ENCODE results near the gene RGS16.

Gene RGS16

DNA sequence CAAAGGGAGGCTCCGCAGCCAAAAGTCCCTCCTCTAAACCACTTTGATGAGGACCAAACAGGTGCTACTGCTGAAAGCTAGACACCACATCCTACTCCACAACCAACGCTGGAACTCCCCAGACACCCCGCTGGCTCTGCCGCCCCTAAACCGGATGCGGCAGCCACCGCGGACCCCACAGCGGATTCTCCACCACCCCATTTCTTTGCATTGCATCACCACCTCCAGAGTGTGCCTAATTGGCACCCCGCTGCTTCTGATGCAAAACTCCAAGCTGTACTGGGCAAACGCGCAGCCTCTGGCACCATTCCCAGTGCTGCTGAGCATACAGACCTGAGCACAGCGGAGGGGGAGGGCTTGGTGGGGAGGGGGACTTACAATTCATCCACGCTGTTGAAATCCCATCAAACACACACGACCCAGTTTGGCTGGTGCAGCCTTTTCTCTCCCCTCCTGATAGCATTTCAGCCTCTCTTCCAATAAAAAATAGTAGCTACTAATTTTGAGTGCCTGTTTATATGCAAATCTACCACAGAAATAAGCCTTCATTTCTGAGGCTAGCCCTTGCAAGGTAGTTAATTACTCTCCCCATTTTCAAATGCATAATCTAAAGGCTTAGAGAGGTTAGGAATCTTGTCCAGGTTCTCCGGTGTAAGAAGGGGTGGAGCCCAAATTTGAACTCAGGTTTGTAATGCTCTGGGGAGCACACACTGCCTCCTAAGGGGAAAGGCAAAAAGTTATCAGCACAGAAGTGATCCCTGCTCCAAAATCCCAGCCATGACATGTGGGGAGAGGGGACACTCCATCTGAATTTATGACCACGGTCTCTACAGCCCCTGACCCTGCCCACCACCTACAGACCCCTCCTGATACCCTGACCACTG is 12.2 kb upstream of the RGS16 start:
- H3K4me1 ChIP-seq (ENCODE audit: low read depth, poor library complexity, severe bottlenecking) = peaks cover 78% of the 10 kb centered on the region
- H3K36me3 ChIP-seq (ENCODE audit: insufficient read depth) = no peaks in the 10 kb centered on the region
- H3K27ac ChIP-seq = peak overlapping the region; percentile 90
- TF ChIP-seq, protein P1, sequence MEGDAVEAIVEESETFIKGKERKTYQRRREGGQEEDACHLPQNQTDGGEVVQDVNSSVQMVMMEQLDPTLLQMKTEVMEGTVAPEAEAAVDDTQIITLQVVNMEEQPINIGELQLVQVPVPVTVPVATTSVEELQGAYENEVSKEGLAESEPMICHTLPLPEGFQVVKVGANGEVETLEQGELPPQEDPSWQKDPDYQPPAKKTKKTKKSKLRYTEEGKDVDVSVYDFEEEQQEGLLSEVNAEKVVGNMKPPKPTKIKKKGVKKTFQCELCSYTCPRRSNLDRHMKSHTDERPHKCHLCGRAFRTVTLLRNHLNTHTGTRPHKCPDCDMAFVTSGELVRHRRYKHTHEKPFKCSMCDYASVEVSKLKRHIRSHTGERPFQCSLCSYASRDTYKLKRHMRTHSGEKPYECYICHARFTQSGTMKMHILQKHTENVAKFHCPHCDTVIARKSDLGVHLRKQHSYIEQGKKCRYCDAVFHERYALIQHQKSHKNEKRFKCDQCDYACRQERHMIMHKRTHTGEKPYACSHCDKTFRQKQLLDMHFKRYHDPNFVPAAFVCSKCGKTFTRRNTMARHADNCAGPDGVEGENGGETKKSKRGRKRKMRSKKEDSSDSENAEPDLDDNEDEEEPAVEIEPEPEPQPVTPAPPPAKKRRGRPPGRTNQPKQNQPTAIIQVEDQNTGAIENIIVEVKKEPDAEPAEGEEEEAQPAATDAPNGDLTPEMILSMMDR (conservative IDR thresholded peaks at IDR 0.05; ENCODE audit: low read depth, low read length) = 0 out of 2 replicates have a peak, but pooled peaks have one; percentile 15
- H3K9ac ChIP-seq = peak overlapping the region; percentile 25; the same call in 1 of the 2 replicates
- peak overlapping the region; percentile 2; the same call in 1 of the 2 replicates for H2AFZ ChIP-seq (ENCODE audit: low read depth)
- no peaks in the 10 kb centered on the region for H3K79me2 ChIP-seq (ENCODE audit: insufficient read depth, low read depth)
- no peak overlapping the region for H3K4me3 ChIP-seq (IDR thresholded peaks at IDR 0.05; ENCODE audit: insufficient read depth, low read depth, low read length)
- peak overlapping the region; percentile 99 for H3K4me2 ChIP-seq
- no peaks in the 10 kb centered on the region; the same call in 1 of the 2 replicates for H3K27me3 ChIP-seq (ENCODE audit: insufficient read depth, low read depth)
- H4K20me1 ChIP-seq (ENCODE audit: insufficient read depth) = no peaks in the 10 kb centered on the region

DNA sequence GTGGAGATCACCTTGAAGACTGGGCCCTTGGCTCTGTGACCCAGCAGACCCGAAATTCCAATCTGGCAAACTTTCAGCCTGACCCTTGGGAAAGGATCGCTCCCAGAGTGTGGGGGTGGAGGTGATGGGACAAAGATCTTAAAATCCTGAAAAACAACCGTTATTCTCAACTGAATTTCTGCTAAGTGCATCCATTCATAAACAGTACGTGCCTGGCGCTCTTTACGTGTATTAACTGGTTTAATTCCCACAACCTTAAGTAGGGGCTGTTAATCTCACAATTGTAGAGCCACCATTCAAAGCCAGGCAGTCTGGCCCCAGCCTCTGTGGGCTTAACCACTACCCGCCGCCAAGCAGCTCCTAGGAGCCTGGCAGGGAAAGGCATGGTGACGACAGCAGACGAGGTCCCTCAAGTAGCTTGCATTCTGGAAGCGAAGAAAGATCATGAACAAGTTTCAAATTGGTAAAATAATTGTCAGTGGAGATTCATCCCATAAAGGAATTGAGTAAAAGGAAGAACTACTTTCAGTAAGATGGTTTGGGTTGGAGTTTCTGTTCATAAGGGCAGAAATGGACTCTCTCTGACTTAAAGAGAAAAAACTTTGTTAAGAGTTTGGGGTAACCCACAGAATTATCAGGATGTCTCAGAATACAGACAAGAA is 11.4 kb upstream of the RGS16 start:
- peak overlapping the region; percentile 90 for H3K27ac ChIP-seq
- H3K4me2 ChIP-seq = peak overlapping the region; percentile 99

DNA sequence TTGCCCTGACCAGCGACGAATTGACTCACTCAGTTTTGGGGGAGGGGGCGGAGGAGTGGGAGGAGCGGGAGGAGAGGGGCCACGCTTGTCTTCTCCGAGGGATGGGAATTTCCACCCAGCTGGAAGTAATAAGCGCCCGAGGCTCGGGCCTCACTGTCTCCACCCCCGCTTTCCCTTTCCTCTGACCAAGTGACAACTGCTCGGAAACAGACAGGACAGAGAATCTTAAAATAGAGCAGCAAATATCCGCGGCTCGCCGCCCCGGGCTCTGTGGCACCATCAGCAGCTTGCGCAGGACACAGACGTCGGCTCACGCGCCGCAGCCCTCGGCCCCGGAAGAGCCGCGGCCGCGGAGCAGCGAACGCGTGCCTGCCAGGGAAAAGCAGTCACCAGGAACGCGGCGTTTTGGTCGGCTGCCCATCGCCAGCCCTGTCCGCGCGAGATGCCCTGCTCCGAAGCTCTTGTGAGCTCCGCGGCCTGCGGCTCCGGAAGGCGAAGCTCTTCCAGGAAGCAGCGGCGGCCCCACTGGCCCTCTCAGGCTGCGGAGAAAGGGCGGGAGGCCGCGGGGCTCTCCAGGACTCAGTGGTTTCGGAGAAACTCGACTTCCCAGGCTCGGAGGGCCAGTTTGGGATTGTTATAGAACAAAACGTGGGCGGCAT is 10.7 kb upstream of the RGS16 start:
- peak overlapping the region; percentile 94 for H3K4me3 ChIP-seq (IDR thresholded peaks at IDR 0.05; ENCODE audit: insufficient read depth, low read depth, low read length)
- peaks cover 92% of the 10 kb centered on the region for H3K4me1 ChIP-seq (ENCODE audit: low read depth, poor library complexity, severe bottlenecking)
- TF ChIP-seq, protein P1 (conservative IDR thresholded peaks at IDR 0.05; ENCODE audit: low read depth, low read length) = no peak
- H3K36me3 ChIP-seq (ENCODE audit: insufficient read depth) = no peaks in the 10 kb centered on the region
- H4K20me1 ChIP-seq (ENCODE audit: insufficient read depth) = no peaks in the 10 kb centered on the region
- H3K79me2 ChIP-seq (ENCODE audit: insufficient read depth, low read depth) = no peaks in the 10 kb centered on the region
- no peaks in the 10 kb centered on the region; the same call in 1 of the 2 replicates for H3K27me3 ChIP-seq (ENCODE audit: insufficient read depth, low read depth)
- H3K4me2 ChIP-seq = peak overlapping the region; percentile 99
- H2AFZ ChIP-seq (ENCODE audit: low read depth) = peak overlapping the region; percentile 74
- H3K9ac ChIP-seq = peak overlapping the region; percentile 71
- peak overlapping the region; percentile 90 for H3K27ac ChIP-seq

More for the DNA sequence above, 11.4 kb upstream of the RGS16 start:
- Histone ChIP-seq H3K27me3 (ENCODE audit: insufficient read depth, low read depth) (no peaks in the 10 kb centered on the region; the same call in 1 of the 2 replicates), H4K20me1 (ENCODE audit: insufficient read depth) (no peaks in the 10 kb centered on the region), H2AFZ (ENCODE audit: low read depth) (peak overlapping the region; percentile 74), H3K36me3 (ENCODE audit: insufficient read depth) (no peaks in the 10 kb centered on the region), H3K79me2 (ENCODE audit: insufficient read depth, low read depth) (no peaks in the 10 kb centered on the region), H3K9ac (peak overlapping the region; percentile 71), H3K4me3 (IDR thresholded peaks at IDR 0.05; ENCODE audit: insufficient read depth, low read depth, low read length) (peak overlapping the region; percentile 94), H3K4me1 (ENCODE audit: low read depth, poor library complexity, severe bottlenecking) (peaks cover 86% of the 10 kb centered on the region)
- TF ChIP-seq, protein P1 (conservative IDR thresholded peaks at IDR 0.05; ENCODE audit: low read depth, low read length) = no peak

DNA sequence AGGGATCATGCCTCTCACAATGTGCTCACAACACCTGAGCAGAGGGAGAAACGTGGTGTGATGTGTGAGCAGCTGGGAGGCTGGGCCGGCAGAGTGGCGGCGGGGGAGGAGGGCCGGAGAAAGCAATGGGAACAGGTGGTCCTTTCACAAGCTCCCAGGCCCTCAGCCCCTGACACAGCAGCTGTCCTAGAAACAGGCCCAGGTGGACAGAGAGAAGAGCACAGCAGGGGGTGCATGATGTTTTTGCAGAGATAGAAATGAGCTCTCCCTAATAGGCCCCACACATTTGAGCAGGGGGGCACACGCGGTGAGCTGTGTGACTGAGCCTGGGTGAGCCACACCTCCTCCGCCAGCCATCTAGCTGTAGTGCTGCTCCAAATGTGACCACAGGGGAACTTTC is 7.6 kb upstream of the RGS16 start:
- H2AFZ ChIP-seq (ENCODE audit: low read depth) = peak overlapping the region; percentile 23; the same call in 1 of the 2 replicates

More for the DNA sequence above, 7.6 kb upstream of the RGS16 start:
- no peak overlapping the region for H3K4me3 ChIP-seq (IDR thresholded peaks at IDR 0.05; ENCODE audit: insufficient read depth, low read depth, low read length)
- peaks cover 95% of the 10 kb centered on the region for H3K4me1 ChIP-seq (ENCODE audit: low read depth, poor library complexity, severe bottlenecking)
- H3K9ac ChIP-seq = peak overlapping the region; percentile 10; the same call in 1 of the 2 replicates
- H3K27me3 ChIP-seq (ENCODE audit: insufficient read depth, low read depth) = no peaks in the 10 kb centered on the region; the same call in 1 of the 2 replicates
- peak overlapping the region; percentile 99 for H3K4me2 ChIP-seq
- H3K79me2 ChIP-seq (ENCODE audit: insufficient read depth, low read depth) = no peaks in the 10 kb centered on the region
- no peaks in the 10 kb centered on the region for H3K36me3 ChIP-seq (ENCODE audit: insufficient read depth)
- H3K27ac ChIP-seq = peak overlapping the region; percentile 32
- TF ChIP-seq, protein P1 (conservative IDR thresholded peaks at IDR 0.05; ENCODE audit: low read depth, low read length) = no peak
- no peaks in the 10 kb centered on the region for H4K20me1 ChIP-seq (ENCODE audit: insufficient read depth)
